Uterus (tissue), 4 donors: ENCODE results near the gene TIMP3. TPM values are rescaled to one million over a fixed set of nuclear protein-coding genes. Genes with fewer than 3 reads are reported as not detected.

Experiments used
- DNase-seq, 2 donors: peaks; one replicate each; pipeline ENCODE4 v3.0.0-alpha.2; 2019 to 2020
- H3K27ac ChIP-seq, 2 donors: fragments of 200-600 bp; sonication (generic); 1 replicate in 1 of 2; 2 replicates in 1 of 2; pipeline ENCODE4 v1.5.1; 2016 to 2018
- H3K27me3 ChIP-seq, 2 donors: fragments of 200-600 bp; sonication (generic); one replicate each; pipeline ENCODE4 v1.5.1; 2018 to 2019; ENCODE audit warnings: control low read depth in 1 of 2
- H3K36me3 ChIP-seq, 2 donors: fragments of 200-600 bp; sonication (generic); one replicate each; pipeline ENCODE4 v1.5.1; 2019; ENCODE audit warnings: control low read depth in 1 of 2
- H3K4me1 ChIP-seq, 2 donors: fragments of 200-600 bp; sonication (generic); one replicate each; pipeline ENCODE4 v1.5.1; 2018 to 2019; ENCODE audit warnings: control low read depth in 1 of 2
- H3K4me3 ChIP-seq, 2 donors: fragments of 200-600 bp; sonication (generic); 1 replicate in 1 of 2; 2 replicates in 1 of 2; pipeline ENCODE4 v1.5.1; 2018 to 2019; ENCODE audit warnings: mild to moderate bottlenecking in 1 of 2
- H3K9me3 ChIP-seq, 2 donors: fragments of 200-600 bp; sonication (generic); one replicate each; pipeline ENCODE4 v1.5.1; 2019; ENCODE audit warnings: control low read depth in 1 of 2
- CTCF ChIP-seq, 4 experiments: fragments of 200-600 bp in 2 of 4; fragments of 450-650 bp in 2 of 4; sonication (generic) in 2 of 4; IDR thresholded peaks; one replicate each; pipeline ENCODE4 v1.5.1; 2016 to 2019; ENCODE audit warnings: antibody characterized with exemption in 4 of 4, mild to moderate bottlenecking in 2 of 4, moderate library complexity in 1 of 4
- POLR2A ChIP-seq, 2 donors: fragments of 450-650 bp; IDR thresholded peaks; one replicate each; pipeline ENCODE4 v1.6.1; 2016; ENCODE audit warnings: antibody characterized with exemption in 2 of 2, mild to moderate bottlenecking in 1 of 2, moderate library complexity in 1 of 2
- intact Hi-C: fragments of 100-400 bp; cut with DNase I; formaldehyde crosslinking; loops from one replicate; pipeline ENCODE4 v1.15.1; 2023; ENCODE audit warnings: low total_unique reads
- total RNA-seq, 4 donors: library from RNA; depleted of rRNA in 3 of 4; stranded (reverse); fragments of >200 nt in 3 of 4; gene quantifications; one replicate each; pipeline versions ENCODE4 v1.1.0 to v1.2.4, GENCODE V29; 2014 to 2023
- donor health status: DM: yes; HTN: yes; CAD: no.

Gene TIMP3
- total RNA-seq, 4 donors from 2014 or later, result 192 to 702 (median 423) TPM

- no peaks in the 10 kb centered on the region for H3K9me3 ChIP-seq
- H3K27me3 ChIP-seq, result no peaks in the 10 kb centered on the region
- H3K4me1 ChIP-seq, result peaks cover 0 to 4% of the 10 kb centered on the region in 2 donors
- no peaks in the 10 kb centered on the region for H3K36me3 ChIP-seq
- TF ChIP-seq CTCF (IDR thresholded peaks at IDR 0.05) (no peak), POLR2A (IDR thresholded peaks at IDR 0.05) (no peak)
- no peak overlapping the region for H3K4me3 ChIP-seq
- DNase-seq, result no peak
- intact Hi-C loops, result no loop called here
- no peak overlapping the region for H3K27ac ChIP-seq
Observed at GRCh38 chr22:32879550-32879949, 78.0 kb downstream of the TIMP3 start.

GRCh38 chr22:32880061-32880460 lies 78.6 kb downstream of the TIMP3 start:
- DNase-seq, result peak; percentile 41 to 43
- no peaks in the 10 kb centered on the region for H3K36me3 ChIP-seq
- peaks cover 0 to 4% of the 10 kb centered on the region in 2 donors for H3K4me1 ChIP-seq
- no peaks in the 10 kb centered on the region for H3K9me3 ChIP-seq
- TF ChIP-seq CTCF (IDR thresholded peaks at IDR 0.05), result no peak
- no peak for TF ChIP-seq POLR2A (IDR thresholded peaks at IDR 0.05)
- peak overlapping the region in 1 of 2 donors; percentile 57 for H3K27ac ChIP-seq
- intact Hi-C loops, result no loop called here
- H3K27me3 ChIP-seq, result no peaks in the 10 kb centered on the region
- no peak overlapping the region for H3K4me3 ChIP-seq

GRCh38 chr22:32880505-32880892 lies 79.0 kb downstream of the TIMP3 start:
- TF ChIP-seq POLR2A (IDR thresholded peaks at IDR 0.05) (no peak), CTCF (IDR thresholded peaks at IDR 0.05) (no peak)
- Histone ChIP-seq H3K27me3 (no peaks in the 10 kb centered on the region), H3K27ac (peak overlapping the region in 1 of 2 donors; percentile 57), H3K36me3 (no peaks in the 10 kb centered on the region), H3K4me1 (peaks cover 0 to 4% of the 10 kb centered on the region in 2 donors), H3K4me3 (no peak overlapping the region), H3K9me3 (no peaks in the 10 kb centered on the region)
- peak in 1 of 2 donors; percentile 29 for DNase-seq
- intact Hi-C loops, result no loop called here

GRCh38 chr22:32880893-32881596 lies 79.5 kb downstream of the TIMP3 start:
- Histone ChIP-seq H3K27ac (peak overlapping the region; percentile 53 to 57), H3K4me1 (peaks cover 0 to 4% of the 10 kb centered on the region in 2 donors), H3K9me3 (no peaks in the 10 kb centered on the region), H3K27me3 (no peaks in the 10 kb centered on the region), H3K36me3 (no peaks in the 10 kb centered on the region), H3K4me3 (no peak overlapping the region)
- TF ChIP-seq POLR2A (IDR thresholded peaks at IDR 0.05) (no peak), CTCF (IDR thresholded peaks at IDR 0.05) (no peak)
- peak; percentile 89 to 91 for DNase-seq
- intact Hi-C loops, result no loop called here

- Histone ChIP-seq H3K36me3 (no peaks in the 10 kb centered on the region), H3K27ac (no peak overlapping the region), H3K4me3 (no peak overlapping the region), H3K27me3 (no peaks in the 10 kb centered on the region), H3K4me1 (peaks cover 0 to 4% of the 10 kb centered on the region in 2 donors), H3K9me3 (no peaks in the 10 kb centered on the region)
- no peak for DNase-seq
- TF ChIP-seq CTCF (IDR thresholded peaks at IDR 0.05) (no peak), POLR2A (IDR thresholded peaks at IDR 0.05) (no peak)
- intact Hi-C loops, result no loop called here
Observed at GRCh38 chr22:32882360-32882755, 80.9 kb downstream of the TIMP3 start.
